Chondrocyte (in vitro differentiated cells): ENCODE data around the gene PRDM5. TPM values are rescaled to one million over a fixed set of nuclear protein-coding genes. Genes with fewer than 3 reads are reported as not detected.

Experiments
- DNase-seq: peaks from one replicate; pipeline ENCODE4 v3.0.0; 2021; ENCODE audit warnings: mixed read lengths, low spot score
- H3K27ac Mint-ChIP-seq: one replicate; pipeline ENCODE4 v1.8.0; 2021; ENCODE audit warnings: mild to moderate bottlenecking, moderate library complexity, mixed read lengths; ENCODE audit not compliant: unreplicated experiment
- H3K27me3 Mint-ChIP-seq: 2 replicates; pipeline ENCODE4 v1.8.0; 2021; ENCODE audit warnings: low read depth, mixed read lengths
- H3K36me3 Mint-ChIP-seq: 2 replicates; pipeline ENCODE4 v1.8.0; 2021; ENCODE audit warnings: low read depth, mixed read lengths
- H3K4me1 Mint-ChIP-seq: 2 replicates; pipeline ENCODE4 v1.8.0; 2021; ENCODE audit warnings: low read depth, mild to moderate bottlenecking, mixed read lengths
- H3K4me3 Mint-ChIP-seq: one replicate; pipeline ENCODE4 v1.8.0; 2021; ENCODE audit warnings: mild to moderate bottlenecking, moderate library complexity, mixed read lengths; ENCODE audit not compliant: unreplicated experiment
- H3K9me3 Mint-ChIP-seq: 2 replicates; pipeline ENCODE4 v1.8.0; 2021; ENCODE audit warnings: low read depth, mixed read lengths
- total RNA-seq: library from RNA; stranded (reverse); gene quantifications from 3 replicates; pipeline ENCODE4 v1.2.1, GENCODE V29; 2021
- TF ChIP-seq, protein P1 (sequence below): fragments of 200-600 bp; sonication (generic); IDR thresholded peaks from 2 replicates; pipeline ENCODE4 v1.5.0; 2021; ENCODE audit warnings: antibody characterized with exemption, mild to moderate bottlenecking, moderate library complexity

Gene PRDM5
- total RNA-seq, 1 donor from 2014 or later: 9.3 TPM

DNA sequence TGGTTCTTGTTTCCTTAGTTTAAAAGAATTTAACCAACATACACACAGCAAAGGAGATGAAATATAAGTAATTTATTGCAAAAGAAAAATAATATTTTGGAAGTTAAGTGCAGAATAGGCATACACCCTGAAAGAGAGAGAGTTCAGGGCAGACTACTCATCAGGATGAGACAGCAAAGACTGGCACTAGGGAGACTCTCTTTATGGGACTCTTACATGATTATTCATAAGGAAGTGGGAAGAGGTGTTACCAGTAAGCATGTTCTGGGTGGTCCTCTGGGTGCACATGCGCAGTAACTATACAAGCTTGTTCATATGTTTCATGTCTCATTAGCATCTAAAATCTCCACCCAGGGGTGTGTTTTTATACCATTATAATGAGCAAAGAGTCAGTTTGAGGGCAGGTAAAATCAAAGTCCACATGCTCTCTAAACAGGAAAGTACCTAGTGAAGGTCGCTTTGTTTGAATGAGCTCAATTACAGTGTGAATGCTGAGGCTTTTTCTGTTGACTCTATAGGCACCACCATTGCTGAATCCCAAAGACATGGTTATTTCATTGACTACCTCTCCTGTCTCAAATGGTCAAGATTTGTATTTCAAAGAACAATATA is 38.2 kb upstream of the PRDM5 start:
- TF ChIP-seq, protein P1, sequence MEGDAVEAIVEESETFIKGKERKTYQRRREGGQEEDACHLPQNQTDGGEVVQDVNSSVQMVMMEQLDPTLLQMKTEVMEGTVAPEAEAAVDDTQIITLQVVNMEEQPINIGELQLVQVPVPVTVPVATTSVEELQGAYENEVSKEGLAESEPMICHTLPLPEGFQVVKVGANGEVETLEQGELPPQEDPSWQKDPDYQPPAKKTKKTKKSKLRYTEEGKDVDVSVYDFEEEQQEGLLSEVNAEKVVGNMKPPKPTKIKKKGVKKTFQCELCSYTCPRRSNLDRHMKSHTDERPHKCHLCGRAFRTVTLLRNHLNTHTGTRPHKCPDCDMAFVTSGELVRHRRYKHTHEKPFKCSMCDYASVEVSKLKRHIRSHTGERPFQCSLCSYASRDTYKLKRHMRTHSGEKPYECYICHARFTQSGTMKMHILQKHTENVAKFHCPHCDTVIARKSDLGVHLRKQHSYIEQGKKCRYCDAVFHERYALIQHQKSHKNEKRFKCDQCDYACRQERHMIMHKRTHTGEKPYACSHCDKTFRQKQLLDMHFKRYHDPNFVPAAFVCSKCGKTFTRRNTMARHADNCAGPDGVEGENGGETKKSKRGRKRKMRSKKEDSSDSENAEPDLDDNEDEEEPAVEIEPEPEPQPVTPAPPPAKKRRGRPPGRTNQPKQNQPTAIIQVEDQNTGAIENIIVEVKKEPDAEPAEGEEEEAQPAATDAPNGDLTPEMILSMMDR: no peak
- Mint-ChIP-seq H3K4me3 (no peak overlapping the region), H3K4me1 (no peaks in the 10 kb centered on the region), H3K27me3 (peaks cover 2% of the 10 kb centered on the region), H3K9me3 (no peaks in the 10 kb centered on the region), H3K27ac (no peak overlapping the region), H3K36me3 (no peaks in the 10 kb centered on the region)
- no peak for DNase-seq

DNA sequence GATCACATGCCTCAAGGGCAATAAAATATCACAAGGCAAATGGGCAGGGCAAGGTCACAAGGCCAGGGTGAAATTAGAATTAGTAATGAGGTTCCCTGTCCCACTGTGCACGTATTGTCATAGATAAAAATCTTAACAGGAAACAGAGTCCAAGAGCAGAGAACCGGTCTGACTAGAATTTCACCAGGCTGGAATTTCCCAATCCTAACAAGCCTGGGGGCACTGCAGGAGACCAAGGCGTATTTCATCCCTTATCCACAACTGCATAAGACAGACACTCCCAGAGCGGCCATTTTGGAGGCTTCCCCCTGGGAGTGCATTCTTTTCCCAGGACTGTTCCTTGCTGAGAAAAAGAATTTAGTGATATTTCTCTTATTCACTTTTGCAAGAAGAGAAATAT is 25.9 kb upstream of the PRDM5 start:
- Mint-ChIP-seq H3K4me1 (no peaks in the 10 kb centered on the region), H3K9me3 (peaks cover 44% of the 10 kb centered on the region), H3K36me3 (peaks cover 5% of the 10 kb centered on the region), H3K27ac (no peak overlapping the region), H3K4me3 (no peak overlapping the region), H3K27me3 (peaks cover 6% of the 10 kb centered on the region)
- no peak for DNase-seq
- TF ChIP-seq, protein P1: no peak

DNA sequence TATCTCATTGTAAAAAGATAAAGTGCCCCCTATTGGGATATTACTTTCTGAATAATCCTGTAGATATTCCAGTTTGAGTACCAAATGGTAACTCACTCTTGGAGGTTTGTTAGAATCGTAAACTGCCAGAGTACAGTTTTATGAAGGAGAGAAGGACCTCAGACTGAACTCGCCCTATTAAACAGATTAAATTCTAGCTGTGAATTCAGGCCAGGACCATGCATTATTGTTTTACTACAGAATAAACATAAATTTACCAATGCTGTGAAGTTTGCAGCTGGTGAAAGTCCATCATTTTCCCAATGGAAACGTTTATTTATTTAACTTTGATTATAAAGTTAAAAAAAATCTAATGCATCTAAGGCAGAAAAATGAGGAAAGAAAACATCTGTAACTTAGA is 20.2 kb upstream of the PRDM5 start:
- H3K36me3 Mint-ChIP-seq: peaks cover 2% of the 10 kb centered on the region
- DNase-seq: no peak
- peaks cover 6% of the 10 kb centered on the region for H3K27me3 Mint-ChIP-seq
- H3K4me3 Mint-ChIP-seq: no peak overlapping the region
- H3K4me1 Mint-ChIP-seq: no peaks in the 10 kb centered on the region
- no peak overlapping the region for H3K27ac Mint-ChIP-seq
- peaks cover 15% of the 10 kb centered on the region for H3K9me3 Mint-ChIP-seq
- TF ChIP-seq, protein P1: no peak

DNA sequence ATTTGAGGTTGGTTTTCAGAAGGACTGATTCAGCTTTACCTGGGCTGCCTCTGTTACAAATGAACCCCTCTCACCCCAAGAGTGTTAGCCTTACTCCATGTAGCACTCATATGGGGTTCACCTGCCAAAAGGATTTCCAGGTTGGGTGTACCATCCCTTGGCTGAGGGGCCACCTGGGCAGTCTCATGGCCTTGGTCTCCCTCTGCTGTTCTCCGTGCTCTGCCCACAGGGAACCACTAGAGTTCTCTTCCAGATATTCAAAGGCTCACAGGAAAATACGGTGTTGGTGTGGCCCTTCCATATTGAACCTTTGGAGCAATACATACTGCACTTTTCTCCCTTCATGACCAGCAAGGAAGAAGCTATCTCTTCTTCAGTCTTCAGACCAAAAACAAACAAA is 18.0 kb upstream of the PRDM5 start:
- peaks cover 19% of the 10 kb centered on the region for H3K9me3 Mint-ChIP-seq
- no peak overlapping the region for H3K27ac Mint-ChIP-seq
- TF ChIP-seq, protein P1: peak; percentile 9
- no peaks in the 10 kb centered on the region for H3K36me3 Mint-ChIP-seq
- no peak for DNase-seq
- H3K4me3 Mint-ChIP-seq: no peak overlapping the region
- H3K4me1 Mint-ChIP-seq: no peaks in the 10 kb centered on the region
- peaks cover under 1% of the 10 kb centered on the region for H3K27me3 Mint-ChIP-seq

DNA sequence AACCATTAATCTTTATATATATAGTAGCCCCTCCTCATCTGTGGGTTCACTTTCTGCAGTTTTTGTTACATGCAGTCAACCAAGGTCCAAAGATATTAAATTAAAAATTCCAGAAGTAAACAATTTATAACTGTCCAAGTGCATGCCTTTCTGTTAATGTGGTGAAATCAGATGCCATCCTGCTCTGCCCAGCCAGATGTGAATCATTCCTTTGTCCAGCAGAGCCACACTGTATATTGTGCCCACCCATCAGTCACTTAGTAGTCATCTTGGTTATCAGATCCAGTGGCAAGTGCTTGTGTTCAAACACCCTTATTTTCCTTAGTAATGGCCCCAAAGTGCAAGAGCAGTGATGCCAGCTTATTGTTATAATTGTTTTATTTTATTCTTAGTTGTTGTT is 17.2 kb upstream of the PRDM5 start:
- H3K27me3 Mint-ChIP-seq: no peaks in the 10 kb centered on the region
- H3K36me3 Mint-ChIP-seq: no peaks in the 10 kb centered on the region
- TF ChIP-seq, protein P1: no peak
- peaks cover 11% of the 10 kb centered on the region for H3K9me3 Mint-ChIP-seq
- H3K4me3 Mint-ChIP-seq: no peak overlapping the region
- no peak overlapping the region for H3K27ac Mint-ChIP-seq
- no peaks in the 10 kb centered on the region for H3K4me1 Mint-ChIP-seq
- no peak for DNase-seq
